Measurements from ENCODE around the gene PLCB4. TPM values are rescaled to one million over a fixed set of nuclear protein-coding genes. Genes with fewer than 3 reads are reported as not detected.

Gene PLCB4
- total RNA-seq, 4 donors from 2014 or later: 20.6 to 45.9 (median 34.2) TPM

DNA sequence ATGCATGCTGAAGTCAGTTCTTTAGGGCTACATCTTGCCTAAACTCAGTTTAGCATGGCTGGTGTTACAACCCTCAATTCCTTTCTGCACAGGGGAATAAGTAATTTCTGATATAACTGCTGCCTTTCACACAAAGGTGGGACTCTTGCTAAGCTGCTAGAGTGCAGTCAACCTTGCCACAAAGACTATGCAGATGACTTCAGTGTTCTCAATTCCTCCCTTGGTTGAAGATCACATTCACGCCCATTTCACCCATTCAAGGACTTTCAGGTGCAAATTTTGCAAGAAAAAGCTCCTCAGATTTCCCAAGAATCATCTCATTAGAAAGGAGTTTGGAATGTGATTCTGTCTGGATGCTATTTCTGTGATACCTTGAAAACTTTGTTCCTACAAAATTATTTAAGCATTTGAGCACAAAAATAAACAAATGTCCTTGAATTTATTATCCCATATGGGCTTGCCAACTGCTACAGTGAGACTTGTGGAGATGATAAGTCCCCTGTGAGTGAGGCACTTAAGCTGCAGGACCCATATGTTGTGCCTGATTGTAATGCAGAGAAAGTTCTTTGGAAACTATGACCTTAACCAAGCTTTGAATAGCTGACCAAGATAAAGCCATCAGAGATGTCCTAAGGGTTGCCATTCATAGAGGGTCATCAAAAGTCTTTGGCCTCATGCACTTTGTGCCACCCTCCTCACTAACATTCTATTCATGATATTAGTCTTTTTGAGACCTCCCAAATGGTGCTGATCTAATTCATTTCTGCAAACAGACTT is 111.8 kb downstream of the PLCB4 start:
- WGBS, 2 donors (ENCODE audit: low coverage in 1 of 2): 71 to 80% methylated on average over 1 of the region's 1 CpG
- intact Hi-C loops (cut with DNase I; ENCODE audit: low total_unique reads) (no loop called here), in situ Hi-C loops (cut with MboI; ENCODE audit: low pct_ligation_motif_present in 1 of 4, low pct_unique_long_range_greater_than_20kb in 1 of 4, low sequenced_read_pairs in 3 of 4) (no loop called here)
- Histone ChIP-seq H3K4me1 (peaks cover 0 to 5% (median under 1%) of the 10 kb centered on the region in 4 donors), H3K4me3 (no peak overlapping the region), H3K27ac (no peak overlapping the region), H3K36me3 (no peaks in the 10 kb centered on the region), H3K27me3 (no peaks in the 10 kb centered on the region), H3K9me3 (no peaks in the 10 kb centered on the region)
- no peak for DNase-seq
- TF ChIP-seq EP300 (IDR thresholded peaks at IDR 0.05; ENCODE audit: low read depth): no peak
- TF ChIP-seq POLR2A (IDR thresholded peaks at IDR 0.05): no peak
- TF ChIP-seq, protein P1, sequence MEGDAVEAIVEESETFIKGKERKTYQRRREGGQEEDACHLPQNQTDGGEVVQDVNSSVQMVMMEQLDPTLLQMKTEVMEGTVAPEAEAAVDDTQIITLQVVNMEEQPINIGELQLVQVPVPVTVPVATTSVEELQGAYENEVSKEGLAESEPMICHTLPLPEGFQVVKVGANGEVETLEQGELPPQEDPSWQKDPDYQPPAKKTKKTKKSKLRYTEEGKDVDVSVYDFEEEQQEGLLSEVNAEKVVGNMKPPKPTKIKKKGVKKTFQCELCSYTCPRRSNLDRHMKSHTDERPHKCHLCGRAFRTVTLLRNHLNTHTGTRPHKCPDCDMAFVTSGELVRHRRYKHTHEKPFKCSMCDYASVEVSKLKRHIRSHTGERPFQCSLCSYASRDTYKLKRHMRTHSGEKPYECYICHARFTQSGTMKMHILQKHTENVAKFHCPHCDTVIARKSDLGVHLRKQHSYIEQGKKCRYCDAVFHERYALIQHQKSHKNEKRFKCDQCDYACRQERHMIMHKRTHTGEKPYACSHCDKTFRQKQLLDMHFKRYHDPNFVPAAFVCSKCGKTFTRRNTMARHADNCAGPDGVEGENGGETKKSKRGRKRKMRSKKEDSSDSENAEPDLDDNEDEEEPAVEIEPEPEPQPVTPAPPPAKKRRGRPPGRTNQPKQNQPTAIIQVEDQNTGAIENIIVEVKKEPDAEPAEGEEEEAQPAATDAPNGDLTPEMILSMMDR (IDR thresholded peaks at IDR 0.05): no peak
- TF ChIP-seq POLR2AphosphoS5 (IDR thresholded peaks at IDR 0.05): no peak

DNA sequence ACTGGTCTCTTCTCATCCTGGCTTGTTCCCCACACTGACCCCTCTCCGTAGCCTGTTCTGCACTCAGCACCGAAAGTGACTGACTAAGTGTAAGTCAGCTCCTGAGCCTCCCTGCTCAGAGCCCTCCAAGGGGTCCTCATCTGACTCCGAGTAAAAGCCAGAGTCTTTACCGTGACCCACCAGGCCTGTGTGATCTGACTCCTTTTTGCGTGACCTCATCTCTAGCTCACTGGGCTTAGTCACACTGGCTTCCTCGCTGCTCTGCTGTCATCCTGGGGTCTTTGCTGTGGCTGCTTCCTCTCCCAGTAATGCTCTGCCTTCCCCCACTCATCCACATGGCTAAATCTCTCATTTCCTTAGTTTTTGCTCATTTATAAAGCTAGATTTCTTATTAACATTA is 116.6 kb downstream of the PLCB4 start:
- 87 to 100% methylated on average over 3 to 6 of the region's 6 CpGs for WGBS, 2 donors (ENCODE audit: low coverage in 1 of 2)
- no peak overlapping the region for H3K4me3 ChIP-seq
- DNase-seq: no peak
- intact Hi-C loops (cut with DNase I; ENCODE audit: low total_unique reads) (no loop called here), in situ Hi-C loops (cut with MboI; ENCODE audit: low pct_ligation_motif_present in 1 of 4, low pct_unique_long_range_greater_than_20kb in 1 of 4, low sequenced_read_pairs in 3 of 4) (no loop called here)
- peaks cover 0 to 5% (median 0%) of the 10 kb centered on the region in 4 donors for H3K4me1 ChIP-seq
- no peaks in the 10 kb centered on the region for H3K36me3 ChIP-seq
- TF ChIP-seq POLR2AphosphoS5 (IDR thresholded peaks at IDR 0.05) (no peak), POLR2A (IDR thresholded peaks at IDR 0.05) (no peak), EP300 (IDR thresholded peaks at IDR 0.05; ENCODE audit: low read depth) (no peak)
- TF ChIP-seq, protein P1 (IDR thresholded peaks at IDR 0.05): no peak
- H3K9me3 ChIP-seq: no peaks in the 10 kb centered on the region
- no peaks in the 10 kb centered on the region for H3K27me3 ChIP-seq
- no peak overlapping the region for H3K27ac ChIP-seq

DNA sequence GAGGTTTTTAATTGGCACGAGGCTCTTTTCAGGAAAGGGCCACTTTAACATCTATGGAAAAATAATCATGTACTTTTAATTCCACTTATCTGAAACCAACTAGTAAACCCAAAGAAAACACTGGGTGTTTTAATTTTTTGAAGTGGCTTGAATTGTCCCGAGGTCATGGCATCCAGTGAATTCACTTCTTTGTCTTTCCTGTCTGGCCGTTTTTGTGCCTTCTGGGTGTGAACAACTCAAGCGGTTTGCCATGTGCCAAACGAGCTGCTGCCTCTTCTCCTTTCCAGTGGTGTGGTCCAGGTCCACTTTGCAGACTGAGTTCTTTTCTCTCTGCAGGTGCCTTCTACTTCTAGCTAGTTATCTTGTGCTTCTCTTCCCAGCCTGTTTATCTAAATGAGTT is 117.5 kb downstream of the PLCB4 start:
- Histone ChIP-seq H3K36me3 (no peaks in the 10 kb centered on the region), H3K27ac (no peak overlapping the region), H3K9me3 (no peaks in the 10 kb centered on the region), H3K27me3 (no peaks in the 10 kb centered on the region), H3K4me1 (peaks cover 0 to 5% (median 0%) of the 10 kb centered on the region in 4 donors), H3K4me3 (no peak overlapping the region)
- in situ Hi-C loops (cut with MboI; ENCODE audit: low pct_ligation_motif_present in 1 of 4, low pct_unique_long_range_greater_than_20kb in 1 of 4, low sequenced_read_pairs in 3 of 4): no loop called here
- intact Hi-C loops (cut with DNase I; ENCODE audit: low total_unique reads): no loop called here
- 49 to 56% methylated on average over 5 of the region's 5 CpGs for WGBS, 2 donors (ENCODE audit: low coverage in 1 of 2)
- no peak for TF ChIP-seq POLR2A (IDR thresholded peaks at IDR 0.05)
- TF ChIP-seq, protein P1 (IDR thresholded peaks at IDR 0.05): no peak
- no peak for TF ChIP-seq EP300 (IDR thresholded peaks at IDR 0.05; ENCODE audit: low read depth)
- TF ChIP-seq POLR2AphosphoS5 (IDR thresholded peaks at IDR 0.05): no peak
- no peak for DNase-seq

DNA sequence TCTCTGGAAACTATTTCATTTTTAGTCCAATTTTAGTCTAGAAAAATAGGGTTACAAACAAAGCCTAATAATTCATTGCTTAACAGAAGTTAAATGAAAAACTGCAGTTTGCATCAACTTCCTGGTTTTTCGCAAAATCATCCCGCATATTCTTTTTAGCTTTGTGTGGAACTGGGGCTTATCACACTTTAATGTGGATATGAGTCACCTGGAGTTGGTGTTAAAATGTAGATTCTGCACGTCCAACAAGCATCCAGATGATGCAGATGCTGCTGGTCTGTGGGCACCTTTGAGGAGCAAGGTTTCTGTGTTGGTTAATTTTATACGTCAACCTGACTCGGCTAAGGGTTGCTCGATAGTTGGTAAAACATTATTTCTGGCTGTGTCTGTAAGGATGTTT is 126.1 kb downstream of the PLCB4 start:
- intact Hi-C loops (cut with DNase I; ENCODE audit: low total_unique reads): no loop called here
- H3K4me1 ChIP-seq: no peaks in the 10 kb centered on the region
- H3K4me3 ChIP-seq: no peak overlapping the region
- in situ Hi-C loops (cut with MboI; ENCODE audit: low pct_ligation_motif_present in 1 of 4, low pct_unique_long_range_greater_than_20kb in 1 of 4, low sequenced_read_pairs in 3 of 4): no loop called here
- H3K36me3 ChIP-seq: no peaks in the 10 kb centered on the region
- TF ChIP-seq EP300 (IDR thresholded peaks at IDR 0.05; ENCODE audit: low read depth) (no peak), POLR2A (IDR thresholded peaks at IDR 0.05) (no peak), POLR2AphosphoS5 (IDR thresholded peaks at IDR 0.05) (no peak)
- TF ChIP-seq, protein P1 (IDR thresholded peaks at IDR 0.05): no peak
- H3K9me3 ChIP-seq: no peaks in the 10 kb centered on the region
- no peak overlapping the region for H3K27ac ChIP-seq
- H3K27me3 ChIP-seq: no peaks in the 10 kb centered on the region
- DNase-seq: no peak
- 89 to 92% methylated on average over 4 to 6 of the region's 6 CpGs for WGBS, 2 donors (ENCODE audit: low coverage in 1 of 2)

Measured in transverse colon (tissue), 4 donors.